WTC11 (cell line): ENCODE measurements around the gene DCX.

Source experiments
- SMAD3 ChIP-seq: sonication (generic); formaldehyde crosslinking; IDR thresholded peaks from 2 replicates; pipeline ENCODE4 v1.8.0; 2022; ENCODE audit warnings: missing genetic modification reagents, mild to moderate bottlenecking, borderline replicate concordance
- TCF7 ChIP-seq: sonication (generic); formaldehyde crosslinking; IDR thresholded peaks from 2 replicates; pipeline ENCODE4 v1.8.0; 2022; ENCODE audit warnings: mild to moderate bottlenecking, low read depth, missing genetic modification reagents, moderate library complexity
- TF ChIP-seq, protein P1 (sequence below): sonication (generic); formaldehyde crosslinking; IDR thresholded peaks from 2 replicates; pipeline ENCODE4 v1.8.0; 2022; ENCODE audit warnings: mild to moderate bottlenecking, missing genetic modification reagents
- TF ChIP-seq, protein P2 (sequence below): fragments of 200-600 bp; IDR thresholded peaks from 2 replicates; pipeline ENCODE4 v1.8.0; 2022; ENCODE audit warnings: antibody characterized with exemption
- TF ChIP-seq, protein P3 (sequence below): sonication (generic); formaldehyde crosslinking; IDR thresholded peaks from 2 replicates; pipeline ENCODE4 v1.8.0; 2022; ENCODE audit warnings: missing genetic modification reagents
- TF ChIP-seq, protein P4 (sequence below): sonication (generic); formaldehyde crosslinking; IDR thresholded peaks from 2 replicates; pipeline ENCODE4 v1.8.1; 2023; ENCODE audit warnings: mild to moderate bottlenecking, missing genetic modification reagents, moderate library complexity

DNA sequence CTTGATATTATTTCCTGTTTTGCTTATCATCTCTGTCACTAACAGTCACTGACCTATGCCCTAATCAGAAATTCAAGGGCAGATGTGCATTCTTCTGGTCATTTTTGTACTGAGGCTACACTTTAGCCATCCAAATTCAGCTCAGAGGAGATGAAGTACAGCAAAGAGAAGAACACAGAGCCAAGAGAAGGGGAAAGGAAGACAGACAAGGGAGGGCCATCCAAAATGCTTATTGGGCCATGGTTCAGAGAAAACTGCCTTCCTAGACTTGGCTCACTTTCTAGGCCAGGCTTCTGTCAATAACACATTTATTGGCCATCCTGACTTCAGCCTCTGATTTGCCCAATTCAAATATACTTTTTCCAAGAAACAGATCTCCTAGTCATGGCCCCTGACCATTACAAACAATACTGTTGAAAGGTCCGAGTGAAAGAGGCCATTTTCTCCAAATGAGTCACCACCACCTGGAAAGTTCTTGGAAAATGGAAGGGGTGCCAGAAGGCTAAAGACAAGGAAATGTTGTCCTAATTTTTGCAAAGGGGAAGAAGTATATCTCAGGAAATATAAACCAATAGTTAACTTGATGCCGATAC is 56.4 kb downstream of the DCX start:
- TF ChIP-seq, protein P1, sequence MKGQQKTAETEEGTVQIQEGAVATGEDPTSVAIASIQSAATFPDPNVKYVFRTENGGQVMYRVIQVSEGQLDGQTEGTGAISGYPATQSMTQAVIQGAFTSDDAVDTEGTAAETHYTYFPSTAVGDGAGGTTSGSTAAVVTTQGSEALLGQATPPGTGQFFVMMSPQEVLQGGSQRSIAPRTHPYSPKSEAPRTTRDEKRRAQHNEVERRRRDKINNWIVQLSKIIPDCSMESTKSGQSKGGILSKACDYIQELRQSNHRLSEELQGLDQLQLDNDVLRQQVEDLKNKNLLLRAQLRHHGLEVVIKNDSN (CRISPR knock-in tag): no peak
- TF ChIP-seq, protein P2, sequence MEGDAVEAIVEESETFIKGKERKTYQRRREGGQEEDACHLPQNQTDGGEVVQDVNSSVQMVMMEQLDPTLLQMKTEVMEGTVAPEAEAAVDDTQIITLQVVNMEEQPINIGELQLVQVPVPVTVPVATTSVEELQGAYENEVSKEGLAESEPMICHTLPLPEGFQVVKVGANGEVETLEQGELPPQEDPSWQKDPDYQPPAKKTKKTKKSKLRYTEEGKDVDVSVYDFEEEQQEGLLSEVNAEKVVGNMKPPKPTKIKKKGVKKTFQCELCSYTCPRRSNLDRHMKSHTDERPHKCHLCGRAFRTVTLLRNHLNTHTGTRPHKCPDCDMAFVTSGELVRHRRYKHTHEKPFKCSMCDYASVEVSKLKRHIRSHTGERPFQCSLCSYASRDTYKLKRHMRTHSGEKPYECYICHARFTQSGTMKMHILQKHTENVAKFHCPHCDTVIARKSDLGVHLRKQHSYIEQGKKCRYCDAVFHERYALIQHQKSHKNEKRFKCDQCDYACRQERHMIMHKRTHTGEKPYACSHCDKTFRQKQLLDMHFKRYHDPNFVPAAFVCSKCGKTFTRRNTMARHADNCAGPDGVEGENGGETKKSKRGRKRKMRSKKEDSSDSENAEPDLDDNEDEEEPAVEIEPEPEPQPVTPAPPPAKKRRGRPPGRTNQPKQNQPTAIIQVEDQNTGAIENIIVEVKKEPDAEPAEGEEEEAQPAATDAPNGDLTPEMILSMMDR: no peak
- TF ChIP-seq, protein P3, sequence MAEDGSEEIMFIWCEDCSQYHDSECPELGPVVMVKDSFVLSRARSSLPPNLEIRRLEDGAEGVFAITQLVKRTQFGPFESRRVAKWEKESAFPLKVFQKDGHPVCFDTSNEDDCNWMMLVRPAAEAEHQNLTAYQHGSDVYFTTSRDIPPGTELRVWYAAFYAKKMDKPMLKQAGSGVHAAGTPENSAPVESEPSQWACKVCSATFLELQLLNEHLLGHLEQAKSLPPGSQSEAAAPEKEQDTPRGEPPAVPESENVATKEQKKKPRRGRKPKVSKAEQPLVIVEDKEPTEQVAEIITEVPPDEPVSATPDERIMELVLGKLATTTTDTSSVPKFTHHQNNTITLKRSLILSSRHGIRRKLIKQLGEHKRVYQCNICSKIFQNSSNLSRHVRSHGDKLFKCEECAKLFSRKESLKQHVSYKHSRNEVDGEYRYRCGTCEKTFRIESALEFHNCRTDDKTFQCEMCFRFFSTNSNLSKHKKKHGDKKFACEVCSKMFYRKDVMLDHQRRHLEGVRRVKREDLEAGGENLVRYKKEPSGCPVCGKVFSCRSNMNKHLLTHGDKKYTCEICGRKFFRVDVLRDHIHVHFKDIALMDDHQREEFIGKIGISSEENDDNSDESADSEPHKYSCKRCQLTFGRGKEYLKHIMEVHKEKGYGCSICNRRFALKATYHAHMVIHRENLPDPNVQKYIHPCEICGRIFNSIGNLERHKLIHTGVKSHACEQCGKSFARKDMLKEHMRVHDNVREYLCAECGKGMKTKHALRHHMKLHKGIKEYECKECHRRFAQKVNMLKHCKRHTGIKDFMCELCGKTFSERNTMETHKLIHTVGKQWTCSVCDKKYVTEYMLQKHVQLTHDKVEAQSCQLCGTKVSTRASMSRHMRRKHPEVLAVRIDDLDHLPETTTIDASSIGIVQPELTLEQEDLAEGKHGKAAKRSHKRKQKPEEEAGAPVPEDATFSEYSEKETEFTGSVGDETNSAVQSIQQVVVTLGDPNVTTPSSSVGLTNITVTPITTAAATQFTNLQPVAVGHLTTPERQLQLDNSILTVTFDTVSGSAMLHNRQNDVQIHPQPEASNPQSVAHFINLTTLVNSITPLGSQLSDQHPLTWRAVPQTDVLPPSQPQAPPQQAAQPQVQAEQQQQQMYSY (CRISPR knock-in tag): no peak
- TF ChIP-seq, protein P4, sequence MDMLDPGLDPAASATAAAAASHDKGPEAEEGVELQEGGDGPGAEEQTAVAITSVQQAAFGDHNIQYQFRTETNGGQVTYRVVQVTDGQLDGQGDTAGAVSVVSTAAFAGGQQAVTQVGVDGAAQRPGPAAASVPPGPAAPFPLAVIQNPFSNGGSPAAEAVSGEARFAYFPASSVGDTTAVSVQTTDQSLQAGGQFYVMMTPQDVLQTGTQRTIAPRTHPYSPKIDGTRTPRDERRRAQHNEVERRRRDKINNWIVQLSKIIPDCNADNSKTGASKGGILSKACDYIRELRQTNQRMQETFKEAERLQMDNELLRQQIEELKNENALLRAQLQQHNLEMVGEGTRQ (CRISPR knock-in tag): no peak
- TF ChIP-seq TCF7 (CRISPR knock-in tag) (no peak), SMAD3 (CRISPR knock-in tag) (no peak)
